ENCODE measurements around the gene ZNF688. TPM values are rescaled to one million over a fixed set of nuclear protein-coding genes. Genes with fewer than 3 reads are reported as not detected.
"Not testable (repeated sequence)": the region's sequence is repeated elsewhere in the genome, so short reads cannot be mapped to it uniquely, and the experiment has no call there.

The ZNF688 gene
- total and polyA plus RNA-seq, 2 experiments from 2014 or later: 9.8 to 21.0 TPM

- Histone ChIP-seq H4K20me1 (ENCODE audit: insufficient read depth, poor library complexity, severe bottlenecking) (no peaks in the 10 kb centered on the region), H3K27me3 (no peaks in the 10 kb centered on the region), H3K9me2 (replicated peaks; ENCODE audit: insufficient read depth) (no peaks in the 10 kb centered on the region), H3K4me1 (ENCODE audit: insufficient read depth) (no peaks in the 10 kb centered on the region), H3K27ac (no peak overlapping the region), H3K36me3 (replicated peaks; ENCODE audit: insufficient read depth, low read depth) (no peaks in the 10 kb centered on the region), H3K9me3 (ENCODE audit: low read depth) (no peaks in the 10 kb centered on the region), H2AFZ (no peak overlapping the region), H3K4me2 (no peak overlapping the region), H3K4me3 (no peak overlapping the region), H3K79me2 (no peaks in the 10 kb centered on the region)
- TF ChIP-seq EZH2 (IDR thresholded peaks at IDR 0.05; ENCODE audit: borderline replicate concordance): no peak
- 86% methylated on average over 4 of the region's 4 CpGs for WGBS (ENCODE audit: low lambda C conversion rate, missing lambda C conversion rate)
- DNase-seq (ENCODE audit: low spot score): no peak
These were observed 30.5 kb upstream of the ZNF688 start for GRCh38 chr16:30601966-30602365.

- WGBS (ENCODE audit: low lambda C conversion rate, missing lambda C conversion rate): 83% methylated on average over 2 of the region's 2 CpGs
These were observed 29.4 kb upstream of the ZNF688 start for GRCh38 chr16:30600929-30601328.

GRCh38 chr16:30600215-30600614 lies 28.7 kb upstream of the ZNF688 start:
- no peaks in the 10 kb centered on the region for H3K79me2 ChIP-seq
- no peaks in the 10 kb centered on the region for H3K27me3 ChIP-seq
- WGBS (ENCODE audit: low lambda C conversion rate, missing lambda C conversion rate): 92% methylated on average over 3 of the region's 3 CpGs
- no peaks in the 10 kb centered on the region for H3K36me3 ChIP-seq (replicated peaks; ENCODE audit: insufficient read depth, low read depth)
- H2AFZ ChIP-seq: no peak overlapping the region
- H3K4me3 ChIP-seq: no peak overlapping the region
- no peak for TF ChIP-seq CTCF (IDR thresholded peaks at IDR 0.05; ENCODE audit: poor library complexity)
- no peaks in the 10 kb centered on the region for H3K9me2 ChIP-seq (replicated peaks; ENCODE audit: insufficient read depth)
- no peak overlapping the region for H3K27ac ChIP-seq
- no peaks in the 10 kb centered on the region for H4K20me1 ChIP-seq (ENCODE audit: insufficient read depth, poor library complexity, severe bottlenecking)
- H3K4me2 ChIP-seq: no peak overlapping the region
- H3K9me3 ChIP-seq (ENCODE audit: low read depth): no peaks in the 10 kb centered on the region
- H3K4me1 ChIP-seq (ENCODE audit: insufficient read depth): no peaks in the 10 kb centered on the region
- no peak for DNase-seq (ENCODE audit: low spot score)

More at GRCh38 chr16:30600929-30601328, 29.4 kb upstream of the ZNF688 start:
- no peaks in the 10 kb centered on the region for H3K9me3 ChIP-seq (ENCODE audit: low read depth)
- no peaks in the 10 kb centered on the region for H3K36me3 ChIP-seq (replicated peaks; ENCODE audit: insufficient read depth, low read depth)
- H3K9me2 ChIP-seq (replicated peaks; ENCODE audit: insufficient read depth): no peaks in the 10 kb centered on the region
- H2AFZ ChIP-seq: no peak overlapping the region
- no peaks in the 10 kb centered on the region for H3K27me3 ChIP-seq
- H3K4me3 ChIP-seq: no peak overlapping the region
- TF ChIP-seq EZH2 (IDR thresholded peaks at IDR 0.05; ENCODE audit: borderline replicate concordance): no peak
- TF ChIP-seq EZH2phosphoT487 (IDR thresholded peaks at IDR 0.05; ENCODE audit: low read depth, severe bottlenecking, unreplicated experiment): no peak
- TF ChIP-seq CTCF (IDR thresholded peaks at IDR 0.05; ENCODE audit: poor library complexity): no peak
- H3K79me2 ChIP-seq: no peaks in the 10 kb centered on the region
- H4K20me1 ChIP-seq (ENCODE audit: insufficient read depth, poor library complexity, severe bottlenecking): no peaks in the 10 kb centered on the region
- no peak overlapping the region for H3K27ac ChIP-seq
- no peak overlapping the region for H3K4me2 ChIP-seq
- DNase-seq (ENCODE audit: low spot score): no peak
- no peaks in the 10 kb centered on the region for H3K4me1 ChIP-seq (ENCODE audit: insufficient read depth)

- WGBS (ENCODE audit: low lambda C conversion rate, missing lambda C conversion rate): 94% methylated on average over 4 of the region's 4 CpGs
- Histone ChIP-seq H3K9me3 (ENCODE audit: low read depth) (no peaks in the 10 kb centered on the region), H3K4me1 (ENCODE audit: insufficient read depth) (no peaks in the 10 kb centered on the region), H3K27ac (no peak overlapping the region), H3K27me3 (no peaks in the 10 kb centered on the region), H3K4me2 (no peak overlapping the region), H2AFZ (no peak overlapping the region), H3K36me3 (replicated peaks; ENCODE audit: insufficient read depth, low read depth) (no peaks in the 10 kb centered on the region), H3K9me2 (replicated peaks; ENCODE audit: insufficient read depth) (no peaks in the 10 kb centered on the region), H3K4me3 (no peak overlapping the region), H4K20me1 (ENCODE audit: insufficient read depth, poor library complexity, severe bottlenecking) (no peaks in the 10 kb centered on the region), H3K79me2 (no peaks in the 10 kb centered on the region)
- no peak for DNase-seq (ENCODE audit: low spot score)
- no peak for TF ChIP-seq CTCF (IDR thresholded peaks at IDR 0.05; ENCODE audit: poor library complexity)
- no peak for TF ChIP-seq EZH2 (IDR thresholded peaks at IDR 0.05; ENCODE audit: borderline replicate concordance)
- TF ChIP-seq EZH2phosphoT487 (IDR thresholded peaks at IDR 0.05; ENCODE audit: low read depth, severe bottlenecking, unreplicated experiment): no peak
These were observed 21.4 kb upstream of the ZNF688 start for GRCh38 chr16:30592871-30593270.

GRCh38 chr16:30590869-30591268 lies 19.4 kb upstream of the ZNF688 start:
- not testable (repeated sequence) for H3K27ac ChIP-seq; H3K79me2 ChIP-seq; H3K4me3 ChIP-seq; H3K4me2 ChIP-seq; H3K9me3 ChIP-seq (ENCODE audit: low read depth); H2AFZ ChIP-seq; H4K20me1 ChIP-seq (ENCODE audit: insufficient read depth, poor library complexity, severe bottlenecking); H3K4me1 ChIP-seq (ENCODE audit: insufficient read depth); H3K36me3 ChIP-seq (replicated peaks; ENCODE audit: insufficient read depth, low read depth); H3K9me2 ChIP-seq (replicated peaks; ENCODE audit: insufficient read depth); DNase-seq (ENCODE audit: low spot score); H3K27me3 ChIP-seq
- 97% methylated on average over 9 of the region's 9 CpGs for WGBS (ENCODE audit: low lambda C conversion rate, missing lambda C conversion rate)

GRCh38 chr16:30589582-30589981 lies 18.1 kb upstream of the ZNF688 start:
- WGBS (ENCODE audit: low lambda C conversion rate, missing lambda C conversion rate): 100% methylated on average over 2 of the region's 2 CpGs
- not testable (repeated sequence) for H3K27ac ChIP-seq

More at GRCh38 chr16:30589582-30589981, 18.1 kb upstream of the ZNF688 start:
- not testable (repeated sequence) for H2AFZ ChIP-seq; H3K79me2 ChIP-seq; H3K27me3 ChIP-seq; H3K9me3 ChIP-seq (ENCODE audit: low read depth); H3K4me3 ChIP-seq; DNase-seq (ENCODE audit: low spot score); H4K20me1 ChIP-seq (ENCODE audit: insufficient read depth, poor library complexity, severe bottlenecking); H3K36me3 ChIP-seq (replicated peaks; ENCODE audit: insufficient read depth, low read depth); H3K4me2 ChIP-seq; H3K4me1 ChIP-seq (ENCODE audit: insufficient read depth); H3K9me2 ChIP-seq (replicated peaks; ENCODE audit: insufficient read depth)
